ENCODE results near the gene IDH1. TPM values are rescaled to one million over a fixed set of nuclear protein-coding genes. Genes with fewer than 3 reads are reported as not detected.
"Not testable (repeated sequence)": the region's sequence is repeated elsewhere in the genome, so short reads cannot be mapped to it uniquely, and the experiment has no call there.

IDH1 gene
- total and polyA plus RNA-seq, 10 of the 15 experiments (the other 5 are each of a cell fraction or from before 2014, with no cell fraction given) = 39.0 to 114 (median 55.0) TPM

DNA sequence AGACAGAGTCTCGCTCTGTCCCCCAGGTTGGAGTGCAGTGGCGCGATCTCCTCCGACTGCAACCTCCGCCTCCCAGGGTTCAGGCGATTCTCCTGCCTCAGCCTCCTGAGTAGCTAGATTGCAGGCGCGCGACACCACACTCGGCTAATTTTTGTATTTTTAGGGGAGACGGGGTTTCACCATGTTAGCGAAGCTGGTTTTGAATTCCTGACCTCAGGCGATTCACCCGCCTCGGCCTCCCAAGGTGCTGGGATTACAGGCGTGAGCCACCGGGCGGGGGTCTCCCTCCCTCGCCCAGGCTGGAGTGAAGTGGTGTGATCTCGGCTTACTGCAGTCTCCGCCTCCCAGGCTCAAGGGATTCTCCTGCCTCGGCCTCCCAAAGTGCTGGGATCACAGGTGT lies 12.7 kb upstream of the IDH1 start:
- Histone ChIP-seq H3K4me3 (peak overlapping the region; percentile 86), H3K4me2 (ENCODE audit: control insufficient read depth, insufficient read depth) (peak overlapping the region; percentile 88), H3K9ac (ENCODE audit: control insufficient read depth, insufficient read depth, low read length) (peak overlapping the region; percentile 86; the same call in 1 of the 2 replicates), H3K79me2 (ENCODE audit: control insufficient read depth, insufficient read depth, low read length) (peaks cover 39% of the 10 kb centered on the region)
- SMC1A ChIA-PET (ENCODE audit: uncharacterized antibody, unreplicated experiment) = interaction anchor here (0.7 to 8.9 kb wide), 5 partner anchors 16 to 58 kb away, joined by 3 to 77 read pairs (median 4); no protein-coding TSS in a partner anchor
- H4K20me1 ChIP-seq (ENCODE audit: control insufficient read depth, insufficient read depth); H3K9me3 ChIP-seq (replicated peaks; ENCODE audit: control insufficient read depth, insufficient read depth, low read length); DNase-seq (ENCODE audit: low read depth, low spot score); H3K27ac ChIP-seq (ENCODE audit: control insufficient read depth, insufficient read depth); H2AFZ ChIP-seq (ENCODE audit: control insufficient read depth, low read depth, low read length); BruUV-seq (replicated peaks); ATAC-seq; H3K27me3 ChIP-seq (replicated peaks in 1 of 2; ENCODE audit: control insufficient read depth in 2 of 2, insufficient read depth in 2 of 2, low read length in 1 of 2); in situ Hi-C loops (cut with MboI); FAIRE-seq; H3K36me3 ChIP-seq (ENCODE audit: control insufficient read depth in 2 of 2, insufficient read depth in 2 of 2, low read length in 1 of 2); H3K4me1 ChIP-seq (ENCODE audit: control insufficient read depth, insufficient read depth, low read length): not testable (repeated sequence)
- CTCF ChIA-PET = interaction anchor here (1.3 to 6.2 kb wide), 7 partner anchors 9 to 92 kb away, joined by 3 to 69 read pairs (median 6); partner anchors contain the start of gene IDH1
- POLR2A ChIA-PET = interaction anchor here (1.2 to 5.7 kb wide), 4 partner anchors 11 to 52 kb away, joined by 4 to 68 read pairs (median 28); partner anchors contain the start of gene IDH1
- intact Hi-C loops (cut with micrococcal nuclease; ENCODE audit: unreplicated experiment) = loop anchor here (2.0 to 10.0 kb wide), 3 partner anchors 95 to 733 kb away; partner anchors contain the start of gene METTL21A
- TF ChIP-seq, protein P1, sequence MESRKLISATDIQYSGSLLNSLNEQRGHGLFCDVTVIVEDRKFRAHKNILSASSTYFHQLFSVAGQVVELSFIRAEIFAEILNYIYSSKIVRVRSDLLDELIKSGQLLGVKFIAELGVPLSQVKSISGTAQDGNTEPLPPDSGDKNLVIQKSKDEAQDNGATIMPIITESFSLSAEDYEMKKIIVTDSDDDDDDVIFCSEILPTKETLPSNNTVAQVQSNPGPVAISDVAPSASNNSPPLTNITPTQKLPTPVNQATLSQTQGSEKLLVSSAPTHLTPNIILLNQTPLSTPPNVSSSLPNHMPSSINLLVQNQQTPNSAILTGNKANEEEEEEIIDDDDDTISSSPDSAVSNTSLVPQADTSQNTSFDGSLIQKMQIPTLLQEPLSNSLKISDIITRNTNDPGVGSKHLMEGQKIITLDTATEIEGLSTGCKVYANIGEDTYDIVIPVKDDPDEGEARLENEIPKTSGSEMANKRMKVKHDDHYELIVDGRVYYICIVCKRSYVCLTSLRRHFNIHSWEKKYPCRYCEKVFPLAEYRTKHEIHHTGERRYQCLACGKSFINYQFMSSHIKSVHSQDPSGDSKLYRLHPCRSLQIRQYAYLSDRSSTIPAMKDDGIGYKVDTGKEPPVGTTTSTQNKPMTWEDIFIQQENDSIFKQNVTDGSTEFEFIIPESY (IDR thresholded peaks at IDR 0.05) = peak; percentile 26; the same call in 1 of the 2 replicates
- TF ChIP-seq, protein P2, sequence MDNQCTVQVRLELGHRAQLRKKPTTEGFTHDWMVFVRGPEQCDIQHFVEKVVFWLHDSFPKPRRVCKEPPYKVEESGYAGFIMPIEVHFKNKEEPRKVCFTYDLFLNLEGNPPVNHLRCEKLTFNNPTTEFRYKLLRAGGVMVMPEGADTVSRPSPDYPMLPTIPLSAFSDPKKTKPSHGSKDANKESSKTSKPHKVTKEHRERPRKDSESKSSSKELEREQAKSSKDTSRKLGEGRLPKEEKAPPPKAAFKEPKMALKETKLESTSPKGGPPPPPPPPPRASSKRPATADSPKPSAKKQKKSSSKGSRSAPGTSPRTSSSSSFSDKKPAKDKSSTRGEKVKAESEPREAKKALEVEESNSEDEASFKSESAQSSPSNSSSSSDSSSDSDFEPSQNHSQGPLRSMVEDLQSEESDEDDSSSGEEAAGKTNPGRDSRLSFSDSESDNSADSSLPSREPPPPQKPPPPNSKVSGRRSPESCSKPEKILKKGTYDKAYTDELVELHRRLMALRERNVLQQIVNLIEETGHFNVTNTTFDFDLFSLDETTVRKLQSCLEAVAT (IDR thresholded peaks at IDR 0.05) = peak; percentile 94
- RAD21 ChIA-PET (ENCODE audit: unreplicated experiment) = interaction anchor here (0.7 to 5.3 kb wide), 5 partner anchors 11 to 71 kb away, joined by 3 to 43 read pairs (median 8); partner anchors contain the start of gene IDH1
- 59% methylated on average over 21 of the region's 22 CpGs for WGBS (ENCODE audit: insufficient coverage, insufficient replicate concordance, low lambda C conversion rate, missing lambda C conversion rate)
